HT-29 (cell line): ENCODE data around the gene MUSK. TPM values are rescaled to one million over a fixed set of nuclear protein-coding genes. Genes with fewer than 3 reads are reported as not detected.
"Not testable (repeated sequence)": the region's sequence is repeated elsewhere in the genome, so short reads cannot be mapped to it uniquely, and the experiment has no call there.

Source experiments
- DNase-seq: peaks from one replicate; pipeline ENCODE4 v3.0.0-alpha.2; 2015; ENCODE audit warnings: low spot score
- total RNA-seq: library from RNA; depleted of rRNA; stranded (reverse); fragments of >200 nt; shearing (Covaris generic); gene quantifications from 2 replicates; pipeline ENCODE4 v1.2.3, GENCODE V29; 2014

MUSK gene
- total RNA-seq, 1 experiment from 2014 or later: not detected

DNA sequence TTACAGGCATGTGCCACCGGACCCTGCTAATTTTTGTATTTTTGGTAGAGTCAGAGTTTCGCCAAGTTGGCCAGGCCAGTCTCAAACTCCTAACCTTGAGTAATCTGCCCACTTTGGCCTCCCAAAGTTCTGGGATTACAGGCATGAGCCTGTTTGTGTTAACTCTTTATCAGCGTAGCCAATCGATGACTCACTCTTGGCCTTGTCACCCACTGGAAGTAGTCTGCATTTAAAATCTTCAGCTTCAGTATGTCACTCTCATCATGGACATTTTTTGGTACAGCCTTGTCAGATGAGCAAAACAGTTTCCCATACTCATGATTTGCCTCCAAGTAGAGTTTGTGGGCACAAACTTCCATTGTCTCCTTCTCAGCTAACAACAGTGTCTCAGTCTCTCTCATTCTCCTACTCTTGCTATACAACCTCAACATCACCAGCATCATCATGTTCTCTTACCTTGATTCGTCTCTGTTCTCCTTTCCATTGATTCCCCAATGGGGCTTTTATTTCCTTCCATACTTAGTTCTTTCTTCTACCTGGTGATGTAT lies 22.5 kb downstream of the MUSK start:
- DNase-seq: no peak

DNA sequence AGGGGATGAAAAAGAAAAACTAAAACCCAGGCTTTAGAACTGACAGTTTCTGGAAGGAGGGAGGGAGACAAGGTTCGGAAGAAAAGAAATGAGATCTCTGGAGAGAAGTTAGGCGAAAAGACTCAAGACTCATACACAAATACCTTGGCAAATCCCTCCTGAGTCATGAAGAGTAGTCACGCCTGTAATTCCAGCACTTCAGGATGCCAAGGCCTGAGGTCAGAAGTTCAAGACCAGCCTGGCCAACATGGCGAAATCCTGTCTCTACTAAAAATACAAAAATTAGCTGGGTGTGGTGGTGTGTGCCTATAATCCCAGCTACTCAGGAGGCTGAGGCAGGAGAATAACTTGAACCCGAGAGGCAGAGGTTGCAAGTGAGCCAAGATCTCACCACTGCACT lies 27.3 kb downstream of the MUSK start:
- DNase-seq: not testable (repeated sequence)

DNA sequence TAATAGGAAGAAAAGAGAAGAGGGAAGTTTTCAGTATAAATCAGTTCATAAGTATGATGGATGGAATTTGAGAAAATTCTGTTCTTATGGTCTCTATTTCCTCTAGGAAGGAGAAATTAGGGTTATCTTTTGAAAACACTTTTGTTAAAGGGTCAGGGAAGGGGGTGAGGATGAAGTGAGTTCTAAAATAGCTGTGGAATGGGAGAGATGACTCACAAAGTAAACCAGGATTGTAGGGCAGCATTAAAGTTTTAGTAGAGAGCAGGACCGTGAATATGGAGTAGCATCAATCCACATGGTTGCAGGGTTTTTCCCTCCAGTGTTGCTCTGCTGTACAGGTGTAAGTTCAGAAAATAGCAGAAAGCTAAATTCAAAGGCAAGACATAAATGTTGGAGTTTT lies 32.4 kb downstream of the MUSK start:
- no peak for DNase-seq

DNA sequence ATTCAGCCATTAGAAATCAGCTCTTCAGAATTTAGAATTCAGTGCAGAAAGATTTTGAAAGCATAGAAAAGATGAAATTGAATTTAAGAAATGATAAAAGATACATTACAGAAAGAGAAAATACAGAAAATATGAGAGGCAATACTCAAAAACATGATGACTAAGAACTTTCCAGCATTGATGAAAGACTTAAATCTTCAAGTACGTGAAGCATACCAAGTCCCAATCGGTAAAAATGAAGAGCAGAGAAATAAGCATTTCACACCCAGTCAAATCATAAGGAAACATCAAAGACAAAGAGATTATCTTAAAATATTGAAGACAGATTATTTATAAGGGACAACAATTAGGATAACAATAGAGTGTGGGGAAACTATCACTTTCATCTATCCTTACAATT lies 35.1 kb downstream of the MUSK start:
- DNase-seq: no peak

DNA sequence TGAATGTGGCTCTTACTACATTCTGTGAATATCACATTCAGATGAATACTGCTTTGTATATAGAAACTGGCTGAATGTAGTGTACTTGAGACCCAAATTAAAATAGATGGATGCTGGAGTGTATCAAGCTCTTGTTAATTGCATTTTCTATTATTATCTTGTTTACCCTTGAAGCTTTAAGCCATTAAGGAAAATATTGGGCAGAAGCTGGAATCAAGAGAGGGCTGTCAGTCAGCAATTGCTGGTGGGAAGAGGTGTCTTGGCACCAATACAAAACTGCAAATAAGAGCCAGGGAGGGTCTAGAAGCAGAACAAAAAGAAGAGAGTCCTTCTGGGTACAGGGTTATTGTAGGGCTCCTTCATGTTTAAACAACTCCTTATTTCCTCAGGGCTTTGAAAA lies 38.8 kb downstream of the MUSK start:
- no peak for DNase-seq

DNA sequence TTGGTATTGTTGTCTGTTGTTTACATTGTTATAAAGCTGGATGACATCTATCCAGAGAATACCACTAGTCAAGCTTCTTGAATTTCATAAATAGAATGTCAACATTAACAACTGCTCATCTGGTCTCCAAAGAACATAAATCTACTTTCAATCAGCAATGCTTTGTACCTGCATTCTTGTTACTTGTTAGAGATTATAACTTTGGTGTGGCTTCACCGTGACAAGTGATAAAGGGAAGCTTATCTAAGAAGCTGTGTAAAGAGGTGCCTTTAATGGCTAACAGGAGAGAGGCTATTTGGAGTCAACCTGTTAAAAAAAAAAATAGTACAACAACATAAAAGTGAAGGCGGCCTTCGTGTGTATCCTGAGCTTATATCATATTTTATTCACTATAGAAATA lies 41.8 kb downstream of the MUSK start:
- DNase-seq: no peak

DNA sequence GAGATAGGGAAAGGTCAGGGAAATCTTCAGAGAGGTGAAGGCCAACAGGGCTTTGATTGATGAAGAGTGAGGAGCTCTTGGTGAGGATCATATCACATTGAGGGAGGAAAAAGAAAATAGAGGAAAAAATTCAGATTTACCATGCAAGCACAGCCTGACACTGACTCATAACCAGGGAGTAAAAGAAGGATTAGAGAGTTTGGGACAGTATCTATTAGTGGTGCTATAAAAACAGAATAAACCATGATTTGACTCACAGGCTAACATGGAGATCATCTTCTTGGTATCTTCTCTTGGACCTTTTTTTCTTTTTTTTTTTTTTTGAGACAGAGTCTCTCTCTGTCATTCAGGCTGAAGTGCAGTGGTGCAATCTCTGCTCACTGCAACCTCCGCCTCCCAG lies 44.4 kb downstream of the MUSK start:
- no peak for DNase-seq

DNA sequence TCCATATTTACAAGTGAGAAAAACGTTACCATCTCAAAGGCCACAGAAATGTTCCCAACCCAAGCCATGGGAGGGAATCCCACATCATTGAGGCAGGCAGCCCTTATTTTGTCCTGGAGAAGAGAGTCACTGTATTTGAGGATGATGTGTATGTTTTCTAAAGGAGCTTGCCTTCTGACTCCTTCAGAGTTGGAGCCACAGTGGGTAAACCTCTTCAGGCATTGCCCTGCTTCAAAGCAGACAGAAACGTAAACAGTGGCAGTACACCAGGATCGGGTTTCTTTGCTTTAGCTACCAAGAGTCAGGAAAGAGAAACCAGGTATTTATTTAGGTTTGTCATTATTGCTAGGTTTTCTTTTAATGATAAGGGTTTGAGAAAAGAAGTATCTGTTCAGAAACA lies 45.7 kb downstream of the MUSK start:
- DNase-seq: no peak

DNA sequence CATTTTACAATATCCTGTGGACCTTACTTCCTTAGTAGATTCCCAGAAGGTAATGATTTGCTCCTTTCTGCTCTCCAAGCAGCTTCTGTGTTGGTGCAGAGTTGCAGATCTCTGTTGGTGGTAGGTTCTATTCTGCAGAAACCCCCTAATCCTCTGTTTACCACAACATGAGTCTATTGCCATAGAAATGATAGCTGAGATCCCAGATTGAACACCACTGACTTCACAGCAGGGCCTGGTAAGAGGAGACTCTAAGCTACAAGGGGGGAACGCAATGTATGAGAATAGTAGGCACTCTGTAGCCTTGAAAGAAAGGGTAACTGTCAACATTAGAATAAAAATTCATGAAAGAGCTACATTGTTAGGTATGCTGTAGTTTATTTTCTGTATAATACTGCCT lies 59.5 kb downstream of the MUSK start:
- no peak for DNase-seq

DNA sequence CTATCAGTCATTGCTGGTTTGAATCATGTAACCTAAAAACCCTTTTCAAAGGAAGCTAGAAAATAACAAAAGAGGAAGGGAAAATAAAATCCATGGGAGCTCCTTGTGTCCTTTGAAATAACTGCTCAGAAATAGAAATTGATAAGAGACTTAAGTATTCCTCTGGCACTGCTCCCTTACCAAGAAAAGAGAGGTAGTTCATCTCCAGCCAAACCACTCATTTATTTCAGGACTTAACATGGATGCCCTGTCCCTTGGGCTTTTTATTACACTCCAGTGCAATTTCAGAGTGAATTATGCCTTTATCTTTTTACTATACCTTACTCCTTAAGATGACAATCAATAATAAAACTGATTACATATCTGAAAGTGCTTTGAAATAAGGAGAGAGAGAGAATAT lies 61.0 kb downstream of the MUSK start:
- no peak for DNase-seq

DNA sequence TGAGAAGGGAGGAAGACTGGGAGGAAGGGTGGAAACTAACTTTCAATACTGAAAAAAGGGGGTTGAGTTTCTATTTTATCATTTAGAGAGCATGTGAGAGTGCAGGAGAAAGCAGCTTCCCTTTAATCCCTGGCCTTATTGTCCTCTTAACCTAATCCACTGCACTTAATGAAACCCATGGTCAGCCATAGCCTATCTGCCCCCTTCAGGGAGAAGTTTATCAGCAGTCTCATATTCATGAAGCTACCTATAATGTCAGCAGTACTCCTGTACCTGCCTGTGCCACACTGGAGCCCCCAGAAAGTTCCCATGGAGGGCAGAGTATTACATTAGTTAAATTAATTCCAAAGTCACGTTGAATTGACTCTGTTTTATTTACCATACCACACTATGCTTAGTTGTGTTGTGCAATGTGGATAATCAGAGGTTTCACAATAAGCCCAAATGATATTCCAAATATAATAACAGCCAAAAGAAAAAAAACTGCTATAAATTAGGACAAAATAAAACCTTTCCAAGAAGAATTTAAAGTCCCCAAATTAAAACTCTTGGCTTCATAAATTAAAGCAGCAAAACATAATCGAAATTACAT lies 62.9 kb downstream of the MUSK start:
- no peak for DNase-seq

DNA sequence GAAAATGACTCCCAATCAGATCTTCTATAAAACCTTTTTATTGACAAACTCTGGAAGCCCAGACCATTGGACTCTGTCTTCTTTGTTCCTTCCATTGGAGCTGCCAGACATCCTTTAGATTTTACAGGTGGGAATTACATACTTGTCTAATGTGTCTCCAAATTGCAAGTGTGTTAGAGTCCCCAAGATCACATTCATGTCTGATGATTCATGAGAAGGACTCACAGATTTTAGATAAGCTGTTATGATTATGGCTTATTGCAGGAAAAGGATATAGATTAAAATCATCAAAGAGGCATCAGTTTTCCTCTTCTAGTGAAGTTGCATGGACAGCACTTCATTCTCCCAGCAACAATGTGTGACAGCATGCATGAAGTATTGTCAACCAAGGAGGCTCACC lies 70.4 kb downstream of the MUSK start:
- DNase-seq: no peak

DNA sequence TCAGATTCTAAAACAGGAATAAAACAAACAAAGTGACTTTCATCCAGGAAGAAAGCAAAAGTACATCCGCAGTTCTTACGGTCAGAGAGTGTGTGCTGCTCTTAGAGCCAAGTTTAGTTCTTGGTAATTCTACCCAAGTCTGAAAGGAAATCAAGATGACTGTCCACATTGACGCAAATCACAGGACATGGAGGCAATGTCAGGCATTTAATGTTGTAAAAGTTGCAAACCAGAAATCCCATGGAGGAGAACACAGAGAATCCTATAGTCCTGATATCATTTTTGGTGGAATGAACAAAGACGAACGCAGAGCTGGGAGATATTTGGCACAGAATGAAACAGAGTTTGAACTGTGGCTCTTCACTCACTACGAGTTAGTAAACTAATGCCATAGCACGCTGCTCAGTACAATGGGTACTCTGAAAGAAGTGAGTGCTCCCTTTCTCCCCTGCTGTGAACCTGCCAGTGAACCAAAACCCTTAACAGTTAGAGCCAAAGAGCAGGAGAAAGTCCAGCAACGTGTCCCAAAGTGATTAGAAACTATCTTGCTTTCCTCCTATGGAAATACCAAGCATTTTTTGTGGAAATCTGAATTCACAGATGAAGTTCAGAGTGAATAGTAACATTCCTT lies 74.3 kb downstream of the MUSK start:
- no peak for DNase-seq

DNA sequence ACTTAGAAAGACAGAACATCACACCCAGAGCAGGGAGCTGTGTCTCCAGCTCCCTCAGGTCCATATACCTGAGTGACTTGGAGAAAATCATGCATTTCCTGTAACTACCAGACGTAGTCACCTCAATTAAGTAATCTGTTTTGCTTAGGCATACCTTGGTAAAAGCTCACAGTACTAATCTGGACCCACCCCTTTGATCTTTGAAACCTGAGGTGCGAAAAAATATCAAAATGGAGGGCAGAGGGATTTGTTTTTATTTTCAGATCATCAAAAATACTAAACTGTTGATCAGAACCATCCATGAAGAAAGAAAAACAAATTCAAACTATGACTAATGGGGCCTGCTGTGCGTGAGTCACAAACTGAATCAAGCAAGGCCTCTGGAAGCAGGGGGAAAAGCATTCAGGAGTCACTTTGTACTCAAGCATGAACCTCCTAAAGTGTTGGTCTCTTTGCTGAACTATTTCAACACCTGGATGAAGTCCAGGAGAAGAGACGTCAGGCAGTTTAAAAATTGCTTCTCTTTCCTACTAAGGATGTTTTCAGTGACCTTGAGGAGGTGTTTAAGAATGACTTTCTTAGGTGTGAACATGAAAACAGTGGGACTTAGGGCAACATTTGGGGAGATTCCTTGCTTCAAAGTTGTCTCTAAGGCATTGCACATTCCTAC lies 76.3 kb downstream of the MUSK start:
- DNase-seq: no peak

DNA sequence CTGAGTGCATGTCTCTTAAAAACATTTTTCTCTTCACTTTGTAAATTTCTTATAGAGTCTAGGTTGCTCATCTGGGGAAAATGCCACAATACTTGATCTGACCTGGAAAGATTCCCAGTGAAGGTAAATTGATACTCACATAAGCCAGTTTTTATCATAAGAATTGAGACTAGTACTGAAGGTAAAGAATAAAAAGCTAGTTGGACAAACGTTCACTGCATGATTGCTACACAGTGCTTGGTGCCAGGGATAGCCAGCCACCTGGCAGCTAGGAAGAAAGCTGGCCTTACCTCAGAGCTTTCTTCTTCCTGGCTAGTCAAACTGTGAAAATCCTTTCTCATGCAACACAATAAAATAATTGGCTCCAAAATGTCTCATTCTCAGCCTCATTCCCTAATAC lies 77.1 kb downstream of the MUSK start:
- no peak for DNase-seq

DNA sequence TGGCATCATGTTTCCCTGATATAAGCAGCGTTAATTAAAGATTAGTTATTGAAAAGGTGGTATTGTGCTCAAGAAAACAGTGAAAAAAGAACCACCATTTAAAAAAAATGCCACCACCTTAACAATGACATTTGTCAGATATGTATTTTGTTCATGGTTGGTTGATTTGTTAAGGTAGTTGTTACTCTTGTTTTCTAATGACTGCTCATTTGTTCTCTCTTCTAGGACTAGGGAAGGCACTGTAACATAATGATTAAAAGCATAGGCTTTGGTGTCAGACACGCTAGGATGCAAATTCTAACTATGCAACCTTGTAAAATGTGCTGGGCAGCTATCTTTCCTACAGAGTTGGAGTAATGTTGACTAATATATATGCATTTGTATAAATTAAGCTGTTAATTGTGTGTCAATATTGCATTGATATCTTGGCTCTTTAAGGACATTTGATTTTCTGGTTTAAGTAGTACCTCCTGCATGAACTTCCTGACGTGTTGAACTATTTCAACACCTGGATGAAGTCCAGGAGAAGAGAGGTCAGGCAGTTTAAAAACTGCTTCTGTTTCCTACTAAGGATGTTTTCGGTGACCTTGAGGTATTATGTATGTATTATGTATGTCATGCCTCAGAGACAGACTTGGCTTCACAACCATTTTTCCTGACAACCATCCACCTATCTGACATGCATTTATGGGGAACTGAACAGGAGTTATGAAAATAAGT lies 77.8 kb downstream of the MUSK start:
- no peak for DNase-seq

DNA sequence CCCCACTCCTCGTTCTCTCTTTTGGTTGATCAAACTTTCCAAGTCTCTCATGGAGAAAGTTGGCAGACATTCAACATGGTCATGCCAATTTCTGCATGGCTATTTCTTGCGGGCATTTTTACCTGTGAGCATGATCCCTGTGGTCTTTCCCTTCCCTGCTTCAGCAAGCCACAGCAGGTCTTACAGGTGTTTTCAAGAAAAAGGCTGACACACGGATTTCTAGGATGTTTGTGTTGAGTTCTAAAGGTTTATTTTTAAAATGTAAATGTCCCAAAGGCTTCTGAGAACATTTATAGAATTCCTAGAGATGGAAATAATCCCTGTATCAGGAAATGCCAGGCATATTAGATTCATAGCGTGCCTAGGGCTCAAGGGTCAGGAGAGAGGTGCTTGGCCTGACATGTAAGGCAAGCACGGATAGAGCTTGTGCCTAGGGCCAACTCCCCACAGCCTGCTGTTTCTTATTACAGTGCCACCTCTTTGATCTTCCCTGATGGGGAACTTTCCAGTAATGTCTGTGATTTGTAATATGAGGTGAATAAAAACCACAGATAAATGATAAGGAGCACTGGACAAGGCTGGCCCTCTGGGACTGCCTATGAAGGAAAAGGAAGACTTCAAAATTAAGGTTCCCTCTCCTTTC lies 79.8 kb downstream of the MUSK start:
- DNase-seq: no peak

DNA sequence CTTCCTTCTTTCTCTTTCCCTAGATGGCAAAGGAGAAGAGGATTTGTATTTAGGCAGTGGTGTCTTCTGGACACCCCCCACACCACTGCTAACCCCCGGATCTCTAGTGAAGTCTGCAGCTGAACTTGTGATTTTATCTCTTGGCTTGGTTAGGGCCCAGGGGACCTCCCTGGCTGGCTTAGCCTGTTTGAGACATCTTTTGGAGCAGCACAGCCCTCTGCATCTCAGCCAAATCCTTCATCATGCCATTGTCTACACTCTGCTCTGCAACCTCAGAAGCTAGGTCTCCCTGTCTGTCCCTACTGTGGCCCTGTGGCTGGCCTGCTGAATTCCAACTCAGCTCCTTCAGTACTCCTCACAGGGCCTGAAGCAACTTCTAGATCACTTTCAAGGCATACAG lies 81.7 kb downstream of the MUSK start:
- no peak for DNase-seq

DNA sequence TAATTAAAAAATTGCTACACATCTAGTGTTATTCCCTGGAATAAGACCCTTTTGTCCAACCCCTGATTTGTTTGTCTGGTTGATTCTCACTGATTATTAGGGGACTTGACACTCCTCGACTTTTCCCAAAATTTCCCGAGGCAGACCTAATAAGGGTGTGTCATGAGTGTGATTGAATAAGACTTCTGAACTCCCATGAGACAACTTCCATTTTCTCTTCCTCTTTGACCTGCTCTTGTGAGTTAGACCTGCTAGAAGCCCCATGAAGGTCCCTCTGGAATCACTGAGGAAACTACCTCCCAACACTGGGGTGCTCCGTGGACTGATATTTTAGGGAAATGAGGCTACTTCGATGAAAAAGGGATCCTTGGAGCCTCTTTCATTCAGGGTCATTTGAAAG lies 83.4 kb downstream of the MUSK start:
- DNase-seq: no peak

DNA sequence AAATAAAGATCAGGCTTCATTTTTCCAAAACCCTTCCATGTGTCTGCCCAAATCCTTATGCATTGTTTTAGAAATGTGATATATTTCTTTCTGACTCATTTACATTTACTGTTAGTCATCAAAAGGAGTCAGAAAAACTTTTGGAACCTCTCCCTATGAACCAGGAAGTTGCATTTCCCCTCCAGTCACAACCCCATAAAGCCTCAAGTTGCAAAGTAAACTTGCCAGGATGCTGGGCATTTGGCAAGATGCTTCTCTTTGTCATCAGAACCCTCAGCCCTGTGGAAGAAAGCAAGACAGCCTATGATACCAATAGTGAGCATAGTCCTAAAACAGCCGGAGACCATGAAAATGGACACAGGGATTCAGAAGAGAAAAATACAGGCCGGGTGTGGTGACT lies 84.2 kb downstream of the MUSK start:
- no peak for DNase-seq

DNA sequence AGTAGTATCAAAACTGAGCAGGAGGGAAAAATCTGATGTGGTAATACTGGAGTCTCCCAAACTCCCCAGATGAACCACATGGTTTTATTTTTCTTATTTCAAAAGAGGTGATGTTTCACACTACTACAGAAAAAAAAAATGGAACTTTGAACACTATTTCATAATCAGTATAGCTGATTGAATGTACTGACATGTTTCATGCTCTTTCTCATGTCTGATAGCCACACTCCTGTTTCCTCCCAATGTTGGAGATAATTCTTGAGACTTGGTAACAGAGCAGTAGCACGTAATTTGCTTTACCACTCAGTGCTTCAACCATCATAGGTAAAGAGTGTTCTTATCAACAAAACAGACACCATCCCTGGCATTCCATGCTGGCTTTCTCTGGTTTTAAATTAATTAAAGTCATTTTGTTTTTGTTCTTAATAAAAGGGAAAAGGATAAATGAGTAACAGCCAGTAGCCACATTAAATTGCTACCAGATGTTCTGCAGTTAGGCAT lies 85.2 kb downstream of the MUSK start:
- no peak for DNase-seq

DNA sequence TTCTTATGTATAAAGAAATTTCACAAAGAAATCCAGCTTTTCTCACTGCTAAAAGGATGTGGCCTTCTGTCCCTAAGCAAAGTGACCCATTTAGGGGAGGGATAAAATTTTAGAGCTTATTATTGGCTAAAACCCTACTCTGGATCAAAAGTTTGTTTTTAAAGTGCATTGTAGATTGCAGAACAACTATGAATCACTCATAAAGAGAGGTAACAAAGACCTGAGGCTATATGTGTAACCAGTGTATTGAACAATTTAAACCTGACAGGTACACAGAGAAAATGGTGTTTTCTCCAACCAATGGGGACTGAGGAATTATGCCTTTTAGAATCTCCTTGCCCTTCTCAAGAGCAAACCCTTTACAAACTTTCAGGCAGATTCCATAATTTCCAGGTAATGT lies 86.6 kb downstream of the MUSK start:
- DNase-seq: no peak
